ENCODE data around the gene FOXP1.

GRCh38 chr3:71241246-71241901 lies 342.2 kb downstream of the FOXP1 start:
- no peak for TF ChIP-seq PATZ1 (CRISPR knock-in tag; IDR thresholded peaks at IDR 0.05; ENCODE audit: borderline replicate concordance)
- no peak for TF ChIP-seq TCF4 (CRISPR knock-in tag; IDR thresholded peaks at IDR 0.05; ENCODE audit: borderline replicate concordance)
- no peak for TF ChIP-seq ZFP30 (CRISPR knock-in tag; IDR thresholded peaks at IDR 0.05)
- TF ChIP-seq BACH2 (CRISPR knock-in tag; IDR thresholded peaks at IDR 0.05; ENCODE audit: borderline replicate concordance) = no peak
- no peak for TF ChIP-seq PPARA (CRISPR knock-in tag; IDR thresholded peaks at IDR 0.05; ENCODE audit: borderline replicate concordance)
- no peak for TF ChIP-seq ZNF8 (CRISPR knock-in tag; IDR thresholded peaks at IDR 0.05)

All from SK-N-SH treated with all-trans-retinoic acid at 6 μM for 48 hours (cell line).